ENCODE measurements around the gene INTS11. TPM values are rescaled to one million over a fixed set of nuclear protein-coding genes. Genes with fewer than 3 reads are reported as not detected.
A peak's percentile ranks its signal among the peaks of the same experiment; 100 is the strongest.

Gene INTS11
- polyA plus RNA-seq, 4 donors, result 94.9 to 331 (median 186) TPM

DNA sequence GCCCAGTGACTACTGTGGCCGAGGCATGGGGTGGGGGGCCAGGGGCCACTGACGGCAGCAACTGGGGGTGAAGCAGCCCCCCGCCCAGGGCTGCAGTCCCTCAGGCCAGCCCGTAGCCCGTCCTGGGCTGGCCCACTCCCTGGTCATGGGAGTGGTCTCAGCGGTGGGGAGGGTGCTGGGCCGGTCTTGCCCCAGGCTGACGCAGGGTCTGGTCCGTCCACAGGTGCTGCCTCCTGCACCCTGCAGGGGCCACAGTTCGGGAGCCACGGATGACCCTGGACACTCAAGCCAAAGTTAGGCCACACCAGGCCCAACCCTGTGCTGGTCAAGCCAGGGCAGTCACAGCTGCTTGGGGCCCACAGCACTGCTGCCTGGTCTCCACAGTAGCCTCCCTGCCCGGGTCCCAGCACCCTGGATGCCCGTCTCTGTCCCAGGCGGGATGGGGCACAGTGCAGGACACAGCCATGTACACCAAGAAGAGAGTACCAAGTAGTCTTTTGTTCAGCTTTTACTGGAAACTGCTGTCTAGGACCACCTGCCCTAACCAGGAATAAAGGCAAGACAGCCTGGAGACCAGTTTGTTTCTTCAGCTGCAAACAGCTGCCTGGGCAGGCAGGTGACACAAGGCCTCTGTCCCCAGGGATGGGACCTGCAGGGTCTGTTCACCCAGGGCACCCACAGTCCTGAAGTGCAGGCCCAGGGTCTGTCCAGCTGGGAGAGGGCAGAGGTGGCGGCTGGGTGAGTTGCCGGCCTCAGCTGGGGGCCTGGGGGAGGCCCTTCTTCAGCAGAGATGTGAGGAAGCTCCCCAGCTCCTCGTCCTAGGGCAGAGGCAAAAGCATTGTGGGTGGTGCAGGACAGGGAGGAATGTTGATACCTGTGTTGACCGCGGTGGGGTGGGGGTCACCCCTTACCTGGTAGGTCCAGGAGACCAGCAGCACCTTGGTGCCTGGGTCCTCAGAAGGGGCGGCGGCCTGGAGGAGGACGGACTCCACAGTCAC is 13.1 kb downstream of the INTS11 start:
- Histone ChIP-seq H3K4me1 (ENCODE audit: control insufficient read depth in 3 of 3, insufficient read depth in 2 of 3, low read depth in 1 of 3, low read length in 2 of 3) (peaks cover under 1 to 14% (median 2%) of the 10 kb centered on the region in 3 donors), H3K36me3 (ENCODE audit: control insufficient read depth in 3 of 3, insufficient read depth in 2 of 3, low read depth in 1 of 3, low read length in 3 of 3) (peaks cover 16 to 68% (median 21%) of the 10 kb centered on the region in 3 donors), H3K27ac (ENCODE audit: low read depth in 1 of 3, low read length in 2 of 3) (no peak overlapping the region), H3K9me3 (ENCODE audit: control insufficient read depth in 2 of 2, insufficient read depth in 1 of 2, low read depth in 1 of 2, low read length in 1 of 2) (no peaks in the 10 kb centered on the region), H3K27me3 (ENCODE audit: control insufficient read depth in 3 of 3, insufficient read depth in 3 of 3, low read length in 3 of 3) (no peaks in the 10 kb centered on the region), H3K4me3 (ENCODE audit: low read depth in 1 of 3, low read length in 3 of 3) (no peak overlapping the region)
- no peak for FAIRE-seq
- WGBS, 3 donors, result 89 to 94% (median 89%) methylated on average over 20 to 22 of the region's 22 CpGs
- no peak for DNase-seq

DNA sequence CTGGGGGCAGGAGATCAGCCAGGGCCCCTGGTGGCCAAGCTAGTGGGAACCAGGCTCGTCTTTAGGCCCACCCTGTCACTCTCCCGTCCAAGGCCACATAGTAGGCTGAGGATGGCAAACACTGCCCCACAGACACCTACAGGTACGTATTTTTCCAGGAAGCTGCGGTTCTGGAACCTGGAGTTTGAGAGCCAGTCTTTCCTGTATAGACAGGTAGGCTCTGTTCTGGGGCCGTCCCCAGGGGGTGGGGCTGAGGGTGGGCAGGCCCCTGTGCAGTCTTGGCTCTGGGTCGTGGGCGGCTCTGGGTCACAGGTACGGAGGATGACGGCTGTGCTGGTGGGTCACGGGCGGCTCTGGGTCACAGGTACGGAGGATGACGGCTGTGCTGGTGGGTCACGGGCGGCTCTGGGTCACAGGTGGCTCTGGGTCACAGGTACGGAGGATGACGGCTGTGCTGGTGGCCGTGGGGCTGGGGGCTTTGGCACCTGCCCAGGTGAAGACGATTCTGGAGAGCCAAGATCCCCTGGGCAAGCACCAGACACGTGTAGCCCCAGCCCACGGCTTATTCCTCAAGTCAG is 13.9 kb downstream of the INTS11 start:
- no peaks in the 10 kb centered on the region for H3K27me3 ChIP-seq (ENCODE audit: control insufficient read depth in 3 of 3, insufficient read depth in 3 of 3, low read length in 3 of 3)
- no peak for DNase-seq
- H3K36me3 ChIP-seq (ENCODE audit: control insufficient read depth in 3 of 3, insufficient read depth in 2 of 3, low read depth in 1 of 3, low read length in 3 of 3), result peaks cover 16 to 63% (median 18%) of the 10 kb centered on the region in 3 donors
- no peak overlapping the region for H3K27ac ChIP-seq (ENCODE audit: low read depth in 1 of 3, low read length in 2 of 3)
- no peak overlapping the region for H3K4me3 ChIP-seq (ENCODE audit: low read depth in 1 of 3, low read length in 3 of 3)
- WGBS, 3 donors, result 81 to 87% (median 85%) methylated on average over 21 of the region's 21 CpGs
- H3K4me1 ChIP-seq (ENCODE audit: control insufficient read depth in 3 of 3, insufficient read depth in 2 of 3, low read depth in 1 of 3, low read length in 2 of 3), result peaks cover 7 to 23% (median 8%) of the 10 kb centered on the region in 3 donors
- no peak for FAIRE-seq
- H3K9me3 ChIP-seq (ENCODE audit: control insufficient read depth in 2 of 2, insufficient read depth in 1 of 2, low read depth in 1 of 2, low read length in 1 of 2), result no peaks in the 10 kb centered on the region

DNA sequence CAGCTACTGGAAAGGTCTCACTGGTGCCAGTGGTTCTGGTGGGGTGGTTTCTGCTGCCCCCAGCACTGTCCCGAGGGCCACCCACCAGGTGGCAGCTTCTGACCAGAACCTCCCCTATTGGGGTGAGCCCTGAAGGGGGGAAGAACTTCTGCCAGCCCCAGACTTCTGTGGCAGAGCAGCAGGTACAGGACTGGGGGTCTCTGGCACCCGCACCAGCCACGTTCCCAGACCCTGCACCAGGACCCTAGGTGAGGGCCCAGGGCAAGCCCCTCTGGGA is 14.4 kb downstream of the INTS11 start:
- Histone ChIP-seq H3K27me3 (ENCODE audit: control insufficient read depth in 3 of 3, insufficient read depth in 3 of 3, low read length in 3 of 3) (no peaks in the 10 kb centered on the region), H3K9me3 (ENCODE audit: control insufficient read depth in 2 of 2, insufficient read depth in 1 of 2, low read depth in 1 of 2, low read length in 1 of 2) (no peaks in the 10 kb centered on the region), H3K4me3 (ENCODE audit: low read depth in 1 of 3, low read length in 3 of 3) (peak overlapping the region in 1 of 3 donors; percentile 70), H3K4me1 (ENCODE audit: control insufficient read depth in 3 of 3, insufficient read depth in 2 of 3, low read depth in 1 of 3, low read length in 2 of 3) (peaks cover 7 to 28% (median 12%) of the 10 kb centered on the region in 3 donors), H3K36me3 (ENCODE audit: control insufficient read depth in 3 of 3, insufficient read depth in 2 of 3, low read depth in 1 of 3, low read length in 3 of 3) (peaks cover 16 to 59% (median 18%) of the 10 kb centered on the region in 3 donors), H3K27ac (ENCODE audit: low read depth in 1 of 3, low read length in 2 of 3) (no peak overlapping the region)
- FAIRE-seq, result no peak
- no peak for DNase-seq
- 76 to 78% (median 77%) methylated on average over 3 of the region's 3 CpGs for WGBS, 3 donors

DNA sequence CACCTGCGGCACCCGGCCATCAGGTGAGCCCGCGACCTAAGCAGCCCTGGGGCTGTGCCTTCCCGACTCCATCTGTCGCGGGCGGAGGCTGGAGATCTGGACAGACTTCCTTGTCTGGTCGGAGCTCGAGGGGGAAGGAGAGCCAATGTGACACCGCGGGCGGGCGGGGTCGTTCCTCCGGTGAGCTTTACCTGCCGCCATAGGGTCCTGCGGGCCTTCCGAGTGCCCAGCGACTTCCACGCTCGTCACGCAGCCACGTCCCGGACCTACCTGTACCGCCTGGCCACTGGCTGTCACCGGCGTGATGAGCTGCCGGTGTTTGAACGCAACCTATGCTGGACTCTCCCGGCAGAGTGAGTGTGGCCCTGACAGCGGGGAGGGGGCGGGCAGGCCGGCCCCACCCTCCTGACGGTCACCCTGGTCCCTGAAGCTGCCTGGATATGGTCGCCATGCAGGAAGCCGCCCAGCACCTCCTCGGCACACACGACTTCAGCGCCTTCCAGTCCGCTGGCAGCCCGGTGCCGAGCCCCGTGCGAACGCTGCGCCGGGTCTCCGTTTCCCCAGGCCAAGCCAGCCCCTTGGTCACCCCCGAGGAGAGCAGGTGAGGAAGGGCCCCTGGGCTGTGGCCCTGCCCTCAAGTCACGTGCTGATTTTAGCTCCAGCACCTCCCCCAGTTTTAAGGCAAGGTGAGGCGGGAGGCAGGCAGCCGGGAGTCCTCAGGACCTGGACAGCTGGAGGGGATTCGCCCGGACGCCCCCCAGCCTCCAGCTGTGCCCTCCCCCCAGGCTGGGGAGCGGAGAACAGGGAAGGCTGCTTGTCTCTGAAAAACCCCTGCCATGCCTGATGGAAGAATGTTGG is 15.0 kb downstream of the INTS11 start:
- FAIRE-seq (no peak), DNase-seq (peak; percentile 50 to 66)
- Histone ChIP-seq H3K36me3 (ENCODE audit: control insufficient read depth in 3 of 3, insufficient read depth in 2 of 3, low read depth in 1 of 3, low read length in 3 of 3) (peaks cover 11 to 53% (median 15%) of the 10 kb centered on the region in 3 donors), H3K27ac (ENCODE audit: low read depth in 1 of 3, low read length in 2 of 3) (peak overlapping the region; percentile 60 to 89 (median 78)), H3K27me3 (ENCODE audit: control insufficient read depth in 3 of 3, insufficient read depth in 3 of 3, low read length in 3 of 3) (no peaks in the 10 kb centered on the region), H3K4me3 (ENCODE audit: low read depth in 1 of 3, low read length in 3 of 3) (peak overlapping the region; percentile 69 to 83 (median 70)), H3K4me1 (ENCODE audit: control insufficient read depth in 3 of 3, insufficient read depth in 2 of 3, low read depth in 1 of 3, low read length in 2 of 3) (peaks cover 7 to 33% (median 13%) of the 10 kb centered on the region in 3 donors), H3K9me3 (ENCODE audit: control insufficient read depth in 2 of 2, insufficient read depth in 1 of 2, low read depth in 1 of 2, low read length in 1 of 2) (no peaks in the 10 kb centered on the region)
- WGBS, 3 donors, result 14 to 29% (median 21%) methylated on average over 53 to 57 of the region's 57 CpGs

DNA sequence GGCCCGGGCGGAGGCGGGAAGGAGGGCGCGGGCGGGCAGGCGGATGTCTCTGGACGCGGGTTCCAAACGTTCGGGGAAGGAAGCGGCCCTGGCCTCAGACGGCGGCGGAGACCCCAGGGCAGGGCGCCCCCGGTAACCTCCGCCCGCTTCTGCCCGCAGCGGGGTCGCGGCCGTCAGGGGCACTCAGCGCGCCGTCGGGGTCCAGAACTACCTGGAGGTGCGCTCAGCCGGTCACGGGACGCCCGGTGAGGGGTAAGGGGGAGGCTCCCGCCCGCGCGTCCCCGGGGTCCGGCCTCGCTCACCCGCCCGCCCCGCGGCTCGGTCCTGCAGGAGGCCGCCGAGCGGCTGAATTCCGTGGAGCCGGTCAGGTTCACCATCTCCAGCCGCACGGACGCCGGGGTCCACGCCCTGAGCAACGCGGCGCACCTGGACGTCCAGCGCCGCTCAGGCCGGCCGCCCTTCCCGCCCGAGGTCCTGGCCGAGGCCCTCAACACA is 15.7 kb downstream of the INTS11 start:
- no peaks in the 10 kb centered on the region for H3K27me3 ChIP-seq (ENCODE audit: control insufficient read depth in 3 of 3, insufficient read depth in 3 of 3, low read length in 3 of 3)
- peak overlapping the region; percentile 69 to 83 (median 70) for H3K4me3 ChIP-seq (ENCODE audit: low read depth in 1 of 3, low read length in 3 of 3)
- DNase-seq (no peak), FAIRE-seq (no peak)
- H3K27ac ChIP-seq (ENCODE audit: low read depth in 1 of 3, low read length in 2 of 3), result peak overlapping the region; percentile 77 to 89 (median 78)
- H3K4me1 ChIP-seq (ENCODE audit: control insufficient read depth in 3 of 3, insufficient read depth in 2 of 3, low read depth in 1 of 3, low read length in 2 of 3), result peaks cover 7 to 34% (median 13%) of the 10 kb centered on the region in 3 donors
- H3K9me3 ChIP-seq (ENCODE audit: control insufficient read depth in 2 of 2, insufficient read depth in 1 of 2, low read depth in 1 of 2, low read length in 1 of 2), result no peaks in the 10 kb centered on the region
- peaks cover 9 to 47% (median 9%) of the 10 kb centered on the region in 3 donors for H3K36me3 ChIP-seq (ENCODE audit: control insufficient read depth in 3 of 3, insufficient read depth in 2 of 3, low read depth in 1 of 3, low read length in 3 of 3)
- WGBS, 3 donors, result 0 to 1% (median 0%) methylated on average over 43 to 66 of the region's 66 CpGs

DNA sequence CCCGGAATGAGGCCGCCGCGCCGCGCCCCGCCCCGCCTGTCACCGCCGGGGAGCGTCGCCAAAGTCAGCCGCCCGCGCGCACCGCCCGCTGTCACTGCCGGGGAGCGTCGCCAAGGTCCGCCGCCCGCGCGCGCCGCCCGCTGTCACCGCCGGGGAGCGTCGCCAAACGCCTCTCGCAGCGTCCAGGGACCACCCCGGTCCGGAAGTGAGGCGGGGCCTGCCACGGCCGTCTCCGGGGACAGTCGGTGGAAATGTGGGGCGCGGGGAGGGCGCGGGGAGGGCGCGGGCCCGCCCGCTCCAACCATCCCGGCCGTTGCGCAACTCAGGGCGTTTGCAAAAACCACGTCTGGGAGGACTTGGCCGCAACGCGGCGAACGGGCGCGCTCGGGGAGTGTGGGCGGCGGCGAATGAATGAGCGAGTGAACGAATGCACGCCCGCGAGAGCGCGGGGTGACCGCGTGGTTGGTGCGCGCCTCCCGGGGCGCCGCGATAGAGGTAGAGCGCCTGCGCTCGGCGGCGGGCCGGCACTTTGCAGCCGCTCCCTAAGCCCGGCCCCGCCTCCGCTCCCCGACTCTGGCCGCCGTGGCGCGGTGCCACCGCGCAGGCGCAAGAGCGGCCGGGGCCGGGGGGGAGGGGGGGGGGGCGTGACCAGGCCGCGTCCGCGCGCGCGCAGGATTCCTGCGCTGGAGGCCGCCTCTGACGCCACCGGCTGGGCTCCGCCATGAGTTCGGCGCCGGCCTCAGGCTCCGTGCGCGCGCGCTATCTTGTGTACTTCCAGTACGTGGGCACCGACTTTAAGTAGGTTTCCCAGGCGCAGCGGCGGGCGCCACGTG is 16.3 kb downstream of the INTS11 start, which contains the start of the genes ACAP3 and PUSL1:
ACAP3 (minus strand) TSS at position 8 of the 833 bp plus-strand sequence. CDS start 115 bp downstream, outside the sequence.
PUSL1 (plus strand) TSS at position 675 of the 833 bp plus-strand sequence; CDS start at position 722, 47 bp downstream.
- 1% methylated on average over 82 to 130 of the region's 131 CpGs for WGBS, 3 donors
- peak within 1 kb of the TSS; percentile 89 to 95 (median 95) for H3K27ac ChIP-seq (ENCODE audit: low read depth in 1 of 3, low read length in 2 of 3)
- H3K4me3 ChIP-seq (ENCODE audit: low read depth in 1 of 3, low read length in 3 of 3), result peak within 1 kb of the TSS; percentile 69 to 83 (median 76)
- H3K36me3 ChIP-seq (ENCODE audit: control insufficient read depth in 3 of 3, insufficient read depth in 2 of 3, low read depth in 1 of 3, low read length in 3 of 3), result peaks cover 6 to 47% (median 9%) of the 10 kb centered on the region in 3 donors
- FAIRE-seq (no peak), DNase-seq (peak; percentile 90 to 96)
- H3K4me1 ChIP-seq (ENCODE audit: control insufficient read depth in 3 of 3, insufficient read depth in 2 of 3, low read depth in 1 of 3, low read length in 2 of 3), result peaks cover 7 to 34% (median 13%) of the 10 kb centered on the region in 3 donors
- H3K27me3 ChIP-seq (ENCODE audit: control insufficient read depth in 3 of 3, insufficient read depth in 3 of 3, low read length in 3 of 3), result no peaks in the 10 kb centered on the region
- no peaks in the 10 kb centered on the region for H3K9me3 ChIP-seq (ENCODE audit: control insufficient read depth in 2 of 2, insufficient read depth in 1 of 2, low read depth in 1 of 2, low read length in 1 of 2)

DNA sequence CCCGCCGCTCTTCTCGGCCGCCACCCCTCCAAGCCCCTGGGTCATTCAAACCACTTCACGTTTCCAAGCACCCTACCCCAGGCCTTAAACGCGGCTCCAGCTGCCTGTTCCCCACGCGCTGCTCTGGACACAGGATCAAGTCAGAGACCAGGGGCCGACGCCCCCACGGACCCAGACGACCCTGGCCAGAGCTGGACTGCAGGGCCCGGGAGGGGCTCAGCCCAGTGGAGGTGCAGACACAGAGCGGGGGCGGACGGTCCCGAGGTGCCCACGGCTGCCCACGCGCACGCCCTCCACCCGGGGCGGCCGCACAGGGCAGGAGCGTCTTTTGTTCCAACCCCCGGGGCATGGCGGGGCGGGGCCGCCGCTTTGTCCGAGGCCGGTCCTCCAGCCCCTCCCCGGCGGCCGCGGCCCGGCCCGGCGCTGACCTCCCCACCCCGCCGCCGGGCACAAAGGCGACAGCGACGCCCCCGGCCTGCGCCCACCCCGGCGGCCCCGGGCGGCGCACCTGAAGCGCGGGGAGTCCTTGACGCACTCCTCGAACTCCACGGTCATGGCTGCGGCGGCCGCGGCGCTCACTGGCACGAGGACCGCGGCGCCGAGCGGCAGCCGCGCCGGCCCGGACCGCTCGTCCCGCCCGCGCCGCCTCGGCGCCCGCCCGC is 17.1 kb downstream of the INTS11 start:
- Histone ChIP-seq H3K27me3 (ENCODE audit: control insufficient read depth in 3 of 3, insufficient read depth in 3 of 3, low read length in 3 of 3) (no peaks in the 10 kb centered on the region), H3K9me3 (ENCODE audit: control insufficient read depth in 2 of 2, insufficient read depth in 1 of 2, low read depth in 1 of 2, low read length in 1 of 2) (no peaks in the 10 kb centered on the region), H3K27ac (ENCODE audit: low read depth in 1 of 3, low read length in 2 of 3) (peak overlapping the region; percentile 69 to 85 (median 82)), H3K4me1 (ENCODE audit: control insufficient read depth in 3 of 3, insufficient read depth in 2 of 3, low read depth in 1 of 3, low read length in 2 of 3) (peaks cover 7 to 34% (median 13%) of the 10 kb centered on the region in 3 donors), H3K4me3 (ENCODE audit: low read depth in 1 of 3, low read length in 3 of 3) (peak overlapping the region; percentile 65 to 76 (median 68)), H3K36me3 (ENCODE audit: control insufficient read depth in 3 of 3, insufficient read depth in 2 of 3, low read depth in 1 of 3, low read length in 3 of 3) (peaks cover 0 to 47% (median 4%) of the 10 kb centered on the region in 3 donors)
- 0 to 1% (median 1%) methylated on average over 31 to 83 of the region's 83 CpGs for WGBS, 3 donors
- peak in 1 of 2 donors; percentile 34 for DNase-seq
- FAIRE-seq, result no peak
